ENCODE measurements around the gene PDE2A.

GRCh38 chr11:72574548-72575460 lies 99.4 kb downstream of the PDE2A start:
- no peak for TF ChIP-seq POLR2A (IDR thresholded peaks at IDR 0.05)
- TF ChIP-seq, protein P1, sequence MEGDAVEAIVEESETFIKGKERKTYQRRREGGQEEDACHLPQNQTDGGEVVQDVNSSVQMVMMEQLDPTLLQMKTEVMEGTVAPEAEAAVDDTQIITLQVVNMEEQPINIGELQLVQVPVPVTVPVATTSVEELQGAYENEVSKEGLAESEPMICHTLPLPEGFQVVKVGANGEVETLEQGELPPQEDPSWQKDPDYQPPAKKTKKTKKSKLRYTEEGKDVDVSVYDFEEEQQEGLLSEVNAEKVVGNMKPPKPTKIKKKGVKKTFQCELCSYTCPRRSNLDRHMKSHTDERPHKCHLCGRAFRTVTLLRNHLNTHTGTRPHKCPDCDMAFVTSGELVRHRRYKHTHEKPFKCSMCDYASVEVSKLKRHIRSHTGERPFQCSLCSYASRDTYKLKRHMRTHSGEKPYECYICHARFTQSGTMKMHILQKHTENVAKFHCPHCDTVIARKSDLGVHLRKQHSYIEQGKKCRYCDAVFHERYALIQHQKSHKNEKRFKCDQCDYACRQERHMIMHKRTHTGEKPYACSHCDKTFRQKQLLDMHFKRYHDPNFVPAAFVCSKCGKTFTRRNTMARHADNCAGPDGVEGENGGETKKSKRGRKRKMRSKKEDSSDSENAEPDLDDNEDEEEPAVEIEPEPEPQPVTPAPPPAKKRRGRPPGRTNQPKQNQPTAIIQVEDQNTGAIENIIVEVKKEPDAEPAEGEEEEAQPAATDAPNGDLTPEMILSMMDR (IDR thresholded peaks at IDR 0.05) = no peak

Measured in lower leg skin (tissue), 3 donors.